CD4-positive, alpha-beta T cell treated with Interferon gamma for 1 hour (primary cell): ENCODE measurements around the gene ALPG.
"Not testable (repeated sequence)": the region's sequence is repeated elsewhere in the genome, so short reads cannot be mapped to it uniquely, and the experiment has no call there.

Source experiments
- DNase-seq: peaks from one replicate; pipeline ENCODE4 v3.0.0-alpha.2; 2020

Gene ALPG

GRCh38 chr2:232406556-232407310 is at the start of gene ALPG:
TSS of gene ALPG (plus strand) at chr2:232406844. CDS start at chr2:232406895, 51 bp downstream.
- DNase-seq: no peak

- no peak for DNase-seq
These were observed 45.0 kb upstream of the ALPG start for GRCh38 chr2:232361646-232362045.

GRCh38 chr2:232362174-232362900 is 44.3 kb upstream of the ALPG start:
- no peak for DNase-seq

- DNase-seq: not testable (repeated sequence)
These were observed 43.4 kb upstream of the ALPG start for GRCh38 chr2:232363064-232363783.

GRCh38 chr2:232363784-232364615 is 42.6 kb upstream of the ALPG start:
- no peak for DNase-seq

GRCh38 chr2:232364806-232365594 is 41.6 kb upstream of the ALPG start:
- not testable (repeated sequence) for DNase-seq

- no peak for DNase-seq
These were observed 40.9 kb upstream of the ALPG start for GRCh38 chr2:232365621-232366321.

GRCh38 chr2:232366461-232366860 is 40.2 kb upstream of the ALPG start:
- not testable (repeated sequence) for DNase-seq

- DNase-seq: no peak
These were observed 39.6 kb upstream of the ALPG start for GRCh38 chr2:232367016-232367415.

- no peak for DNase-seq
These were observed 38.9 kb upstream of the ALPG start for GRCh38 chr2:232367591-232368233.

GRCh38 chr2:232368311-232368731 is 38.3 kb upstream of the ALPG start:
- no peak for DNase-seq

GRCh38 chr2:232369126-232369951 is 37.3 kb upstream of the ALPG start:
- DNase-seq: no peak

- not testable (repeated sequence) for DNase-seq
These were observed 36.6 kb upstream of the ALPG start for GRCh38 chr2:232370007-232370406.

GRCh38 chr2:232372231-232373208 is 34.1 kb upstream of the ALPG start:
- no peak for DNase-seq

GRCh38 chr2:232374356-232374755 is 32.3 kb upstream of the ALPG start:
- DNase-seq: no peak

GRCh38 chr2:232375164-232375563 is 31.5 kb upstream of the ALPG start:
- DNase-seq: no peak

GRCh38 chr2:232376260-232376659 is 30.4 kb upstream of the ALPG start:
- DNase-seq: no peak

GRCh38 chr2:232376713-232377112 is 29.9 kb upstream of the ALPG start:
- DNase-seq: no peak
